Stimulated activated CD4-positive, alpha-beta T cell treated with anti-CD3 and anti-CD28 coated beads, Interleukin-1b, Interleukin-23, amount 100 ng/mL, for 4 hours (primary cell): ENCODE data around the gene SLC25A43.
"Not testable (repeated sequence)": the region's sequence is repeated elsewhere in the genome, so short reads cannot be mapped to it uniquely, and the experiment has no call there.

Source experiments
- DNase-seq, 2 donors: peaks; one replicate each; pipeline ENCODE4 v3.0.0-alpha.2; 2020; ENCODE audit warnings: low read depth in 2 of 2

Gene SLC25A43

DNA sequence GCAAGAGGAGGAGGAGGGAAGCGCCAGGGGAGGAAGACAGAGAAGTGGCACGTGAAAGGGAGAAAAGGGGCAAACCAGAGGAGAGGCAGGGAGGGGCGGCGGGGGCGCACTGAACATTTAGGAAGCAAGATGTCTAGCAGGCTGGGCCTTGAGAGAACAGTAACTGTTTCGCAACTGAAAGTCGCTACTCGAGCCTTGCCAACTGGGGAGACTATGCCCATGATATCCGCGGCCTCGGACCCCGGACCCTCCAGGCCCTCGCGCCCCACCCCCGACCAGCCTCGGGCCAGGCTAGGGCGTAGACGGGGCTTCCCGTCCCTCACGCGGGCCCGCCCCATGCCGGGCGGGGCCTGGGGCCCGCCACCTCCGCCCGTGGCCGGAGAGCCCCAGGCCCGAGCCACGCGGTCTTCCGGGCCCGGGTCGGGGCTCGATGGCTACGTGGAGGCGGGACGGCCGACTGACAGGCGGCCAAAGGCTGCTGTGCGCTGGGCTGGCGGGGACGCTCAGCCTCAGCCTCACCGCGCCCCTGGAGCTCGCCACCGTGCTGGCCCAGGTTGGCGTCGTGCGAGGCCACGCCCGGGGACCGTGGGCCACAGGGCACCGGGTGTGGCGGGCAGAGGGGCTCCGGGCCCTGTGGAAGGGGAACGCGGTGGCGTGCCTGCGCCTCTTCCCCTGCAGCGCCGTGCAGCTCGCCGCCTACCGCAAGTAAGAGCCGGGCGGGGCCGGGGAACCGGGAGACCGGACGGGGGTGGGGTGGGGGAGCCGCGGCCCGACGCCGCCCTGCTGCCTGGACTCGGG lies at the start of gene SLC25A43:
TSS of gene SLC25A43 (plus strand) at position 363 of the 798 bp plus-strand sequence. CDS start at position 431, 68 bp downstream.
- DNase-seq, result peak in 1 of 2 donors; percentile 19

DNA sequence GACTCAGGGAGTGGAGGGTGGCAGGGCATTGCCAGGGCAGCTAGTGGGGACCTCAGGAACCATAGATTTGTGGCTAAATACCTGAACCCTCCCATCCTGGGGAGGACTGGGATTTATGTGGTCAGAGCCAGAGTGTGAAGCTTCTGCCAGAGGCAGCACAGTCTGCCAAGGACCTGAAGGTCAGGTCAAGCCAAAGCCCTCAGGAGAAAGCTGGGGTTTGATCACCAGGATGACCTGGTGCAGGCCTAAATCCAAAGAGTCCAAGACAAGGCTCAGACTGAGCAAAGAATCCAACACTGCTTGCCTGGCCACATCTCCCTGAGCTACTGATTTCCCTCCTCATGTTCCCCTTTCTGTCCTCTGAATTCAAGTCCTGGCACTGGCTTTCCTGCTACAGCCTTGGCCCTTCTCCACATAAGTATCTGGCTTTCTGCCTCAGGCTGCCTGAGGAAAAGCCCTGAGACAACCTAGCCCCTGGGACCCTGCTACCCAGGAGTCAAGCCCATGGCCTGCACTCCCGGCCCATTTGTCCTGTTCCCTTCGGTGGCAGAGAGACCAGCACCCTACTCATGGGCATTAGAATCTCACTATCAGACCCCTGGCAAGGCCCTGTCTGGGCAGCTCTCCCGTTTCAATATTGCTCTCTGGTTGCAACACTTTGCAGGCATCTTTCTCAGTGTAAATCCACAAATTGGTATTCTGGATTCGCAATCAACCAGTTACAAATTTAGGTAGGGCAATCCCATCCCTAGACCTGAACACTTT lies 39.3 kb upstream of the SLC25A43 start:
- no peak for DNase-seq

DNA sequence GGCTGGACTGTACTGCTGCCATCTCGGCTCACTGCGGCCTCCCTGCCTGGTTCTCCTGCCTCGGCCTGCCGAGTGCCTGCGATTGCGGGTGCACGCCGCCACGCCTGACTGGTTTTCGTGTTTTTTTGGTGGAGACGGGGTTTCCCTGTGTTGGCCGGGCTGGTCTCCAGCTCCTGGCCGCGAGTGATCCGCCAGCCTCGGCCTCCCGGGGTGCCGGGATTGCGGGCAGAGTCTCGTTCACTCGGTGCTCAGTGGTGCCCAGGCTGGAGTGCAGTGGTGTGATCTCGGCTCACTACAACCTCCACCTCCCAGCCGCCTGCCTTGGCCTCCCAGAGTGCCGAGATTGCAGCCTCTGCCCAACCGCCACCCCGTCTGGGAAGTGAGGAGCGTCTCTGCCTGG lies 37.7 kb upstream of the SLC25A43 start:
- not testable (repeated sequence) for DNase-seq

DNA sequence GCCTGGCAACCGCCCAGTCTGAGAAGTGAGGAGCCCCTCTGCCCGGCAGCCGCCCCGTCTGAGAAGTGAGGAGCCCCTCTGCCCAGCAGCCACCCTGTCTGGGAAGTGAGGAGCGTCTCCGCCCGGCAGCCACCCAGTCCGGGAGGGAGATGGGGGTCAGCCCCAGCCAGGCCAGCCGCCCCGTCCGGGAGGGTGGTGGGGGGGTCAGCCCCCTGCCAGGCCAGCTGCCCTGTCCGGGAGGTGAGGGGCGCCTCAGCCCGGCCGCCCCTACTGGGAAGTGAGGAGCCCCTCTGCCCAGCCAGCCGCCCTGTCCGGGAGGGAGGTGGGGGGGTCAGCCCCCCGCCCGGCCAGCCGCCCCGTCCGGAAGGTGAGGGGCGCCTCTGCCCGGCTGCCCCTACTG lies 37.1 kb upstream of the SLC25A43 start:
- not testable (repeated sequence) for DNase-seq

DNA sequence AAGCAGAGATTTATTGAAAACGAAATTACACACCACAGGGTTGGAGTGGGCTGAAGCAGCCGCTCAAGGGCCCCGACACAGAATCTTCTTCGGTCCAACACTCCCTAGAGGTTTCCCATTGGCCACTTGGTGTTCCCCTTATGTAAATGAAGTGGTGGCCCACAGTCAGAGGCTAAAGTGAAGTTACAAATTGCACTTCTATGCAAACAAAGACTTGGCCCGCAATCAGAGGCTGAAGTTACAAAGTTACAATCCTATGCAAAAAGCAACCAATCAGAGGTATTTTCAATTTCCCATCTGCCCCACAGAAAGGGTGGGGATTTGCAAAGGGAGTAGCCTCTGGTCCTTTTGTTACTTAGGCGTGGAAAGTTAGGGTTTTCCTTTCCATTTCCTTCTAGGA lies 35.7 kb upstream of the SLC25A43 start:
- no peak for DNase-seq

DNA sequence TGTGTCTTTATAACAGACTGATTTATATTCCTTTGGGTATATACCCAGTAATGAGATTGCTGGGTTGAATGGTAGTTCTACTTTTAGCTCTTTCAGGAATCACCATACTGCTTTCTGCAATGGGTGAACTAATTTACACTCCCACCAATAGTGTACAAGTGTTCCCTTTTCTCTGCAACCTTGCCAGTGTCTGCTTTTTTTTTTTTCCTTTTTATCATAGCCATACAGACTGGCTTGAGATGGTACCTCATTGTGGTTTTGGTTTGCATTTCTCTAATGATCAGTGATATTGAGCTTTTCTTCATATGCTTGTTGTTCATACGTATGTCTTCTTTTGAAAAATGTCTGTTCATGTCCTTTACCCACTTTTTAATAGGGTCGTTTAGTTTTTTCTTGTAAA lies 27.3 kb upstream of the SLC25A43 start:
- not testable (repeated sequence) for DNase-seq

DNA sequence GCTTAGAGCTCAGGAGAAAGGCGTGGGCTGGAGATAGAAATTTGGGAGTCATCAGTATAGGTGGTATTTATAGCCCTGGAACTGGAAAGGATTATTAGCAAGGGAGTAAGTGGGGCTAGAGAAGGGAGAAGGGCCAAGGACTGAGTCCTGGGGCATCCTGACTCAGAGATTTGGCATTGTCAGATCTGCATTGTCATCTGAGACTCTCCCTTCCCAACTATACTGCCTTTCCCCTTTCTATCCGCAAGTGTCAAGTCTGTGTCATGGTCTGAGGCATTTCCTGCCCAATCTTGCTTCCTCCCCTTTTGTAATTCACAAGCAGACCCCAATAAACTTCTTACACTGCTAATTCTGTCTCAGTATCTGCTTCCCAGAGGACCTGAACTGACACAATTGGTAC lies 24.4 kb upstream of the SLC25A43 start:
- no peak for DNase-seq

DNA sequence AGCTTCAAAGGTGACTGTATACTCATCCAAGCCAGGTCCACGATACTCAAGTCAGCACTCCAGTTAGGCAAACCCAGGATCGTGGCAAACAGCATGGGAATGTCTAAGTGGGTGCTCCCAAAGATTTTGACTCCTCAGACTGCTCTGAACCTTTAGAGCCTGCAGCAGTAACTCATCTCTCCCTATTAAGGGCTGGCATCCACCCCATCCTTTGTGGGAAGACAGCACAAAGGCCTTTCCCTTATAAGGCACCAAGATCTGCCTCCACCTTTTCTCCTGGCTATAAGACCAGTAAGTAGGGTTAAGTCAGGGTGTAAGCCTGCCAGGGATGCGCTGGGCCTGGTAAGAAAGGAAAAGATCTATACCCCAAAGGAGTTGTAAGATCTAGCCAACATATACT lies 23.6 kb upstream of the SLC25A43 start:
- DNase-seq, result no peak

DNA sequence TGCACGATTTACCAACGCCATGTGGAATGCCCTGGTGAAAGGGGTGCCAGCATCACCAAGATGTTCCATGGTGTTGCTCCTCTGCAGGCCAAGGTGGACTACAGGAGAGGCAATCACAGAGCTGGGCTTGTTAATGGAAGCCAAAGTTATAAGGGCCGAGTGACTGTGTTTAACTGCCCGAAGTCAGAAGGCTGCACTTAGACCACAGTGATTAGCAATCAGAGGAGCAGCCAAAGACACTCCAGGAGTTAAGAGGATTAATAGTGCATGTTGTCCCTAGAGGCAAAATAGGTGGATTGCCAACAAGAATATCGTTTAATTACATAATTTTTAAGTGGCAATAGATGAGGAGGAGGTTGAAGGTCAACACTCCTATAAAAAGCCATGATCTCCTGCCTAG lies 22.8 kb upstream of the SLC25A43 start:
- DNase-seq, result no peak

DNA sequence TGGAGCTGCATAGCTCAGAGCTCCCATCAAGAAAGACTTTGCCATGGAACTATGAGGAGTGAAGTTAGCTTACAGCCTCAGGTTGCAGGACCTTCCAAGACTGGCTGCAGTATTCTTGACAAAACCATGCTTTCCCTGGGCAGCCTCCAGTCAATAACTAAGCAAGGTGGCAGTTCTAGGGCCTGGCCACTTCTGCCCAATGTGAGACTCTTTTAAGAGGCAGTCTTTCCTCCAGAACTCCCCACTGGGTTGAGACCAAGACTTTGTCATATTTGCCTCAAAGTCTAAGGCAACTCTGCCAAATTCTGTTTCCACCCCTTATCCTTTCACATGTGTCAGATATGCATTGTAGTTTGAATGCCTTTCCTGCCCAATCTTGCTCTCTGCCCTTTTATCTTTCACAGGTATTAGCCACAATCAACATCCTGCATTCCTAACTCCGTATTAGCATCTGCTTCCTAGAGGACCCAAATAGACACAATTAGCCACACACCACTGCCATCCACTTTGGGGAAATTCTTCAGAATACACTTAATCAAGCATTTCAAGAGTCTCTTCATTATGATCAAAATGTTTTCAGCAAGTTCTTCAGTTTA lies 17.7 kb upstream of the SLC25A43 start:
- no peak for DNase-seq

DNA sequence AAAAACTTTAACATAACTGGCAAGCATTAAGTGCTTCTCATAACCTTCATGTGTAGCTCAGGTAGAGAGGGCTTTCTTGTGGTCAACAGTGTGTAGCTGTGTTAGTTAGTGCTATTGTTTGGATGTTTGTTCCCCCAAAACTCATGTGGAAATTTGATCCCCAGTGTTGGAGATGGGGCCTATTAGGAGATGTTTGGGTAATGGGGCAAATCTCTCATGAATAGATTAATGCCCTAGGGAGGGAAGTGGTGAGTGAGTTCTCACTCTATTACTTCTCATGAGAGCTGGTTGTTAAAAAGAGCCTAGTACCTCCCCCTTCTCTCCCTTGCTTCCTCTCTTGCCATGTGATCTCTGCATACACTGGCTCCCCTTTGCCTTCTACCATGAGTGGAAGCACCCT lies 16.5 kb upstream of the SLC25A43 start:
- no peak for DNase-seq

DNA sequence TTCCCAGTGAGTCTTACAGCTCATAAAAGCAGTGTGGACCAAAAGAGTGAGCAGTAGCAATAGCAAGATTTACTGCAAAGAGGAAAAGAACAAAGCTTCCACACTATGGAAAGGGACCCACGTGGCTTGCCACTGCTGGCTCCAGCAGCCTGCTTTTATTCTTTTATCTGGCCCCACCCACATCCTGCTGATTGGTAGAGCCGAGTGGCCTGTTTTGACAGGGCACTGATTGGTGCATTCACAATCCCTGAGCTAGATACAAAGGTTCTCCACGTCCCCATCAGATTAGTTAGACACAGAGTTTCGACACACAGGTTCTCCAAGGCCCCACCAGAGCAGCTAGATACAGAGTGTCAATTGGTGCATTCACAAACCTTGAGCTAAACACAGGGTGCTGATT lies 12.5 kb upstream of the SLC25A43 start:
- DNase-seq, result not testable (repeated sequence)

DNA sequence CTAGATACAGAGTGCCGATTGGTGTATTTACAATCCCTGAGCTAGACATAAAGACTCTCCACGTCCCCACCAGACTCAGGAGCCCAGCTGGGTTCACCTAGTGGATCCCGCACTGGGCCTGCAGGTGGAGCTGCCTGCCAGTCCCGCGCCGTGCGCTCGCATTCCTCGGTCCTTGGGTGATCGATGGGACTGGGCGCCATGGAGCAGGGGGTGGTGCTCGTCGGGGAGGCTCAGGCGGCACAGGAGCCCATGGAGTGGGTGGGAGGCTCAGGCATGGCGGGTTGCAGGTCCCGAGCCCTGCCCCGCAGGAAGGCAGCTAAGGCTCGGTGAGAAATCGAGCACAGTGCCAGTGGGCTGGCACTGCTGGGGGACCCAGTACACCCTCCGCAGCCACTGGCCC lies 11.7 kb upstream of the SLC25A43 start:
- not testable (repeated sequence) for DNase-seq

DNA sequence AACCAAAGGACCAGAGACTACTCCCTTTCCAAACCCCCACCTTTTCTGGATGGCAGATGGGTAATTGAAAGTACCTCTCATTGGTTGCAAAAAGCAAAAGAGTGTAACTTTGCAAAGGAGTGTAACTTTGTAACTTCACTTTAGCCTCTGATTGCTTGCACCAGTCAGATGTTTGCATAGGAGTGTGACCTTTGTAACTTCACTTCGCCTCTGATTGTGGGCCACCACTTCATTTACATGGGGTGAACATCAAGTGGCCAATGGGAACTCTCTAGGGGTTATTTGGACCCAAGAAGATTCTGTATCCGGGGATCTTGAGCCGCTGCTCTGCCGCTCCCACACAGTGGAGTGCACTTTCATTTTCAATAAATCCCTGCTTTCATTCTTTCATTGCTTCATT lies 9.9 kb upstream of the SLC25A43 start:
- DNase-seq, result no peak

DNA sequence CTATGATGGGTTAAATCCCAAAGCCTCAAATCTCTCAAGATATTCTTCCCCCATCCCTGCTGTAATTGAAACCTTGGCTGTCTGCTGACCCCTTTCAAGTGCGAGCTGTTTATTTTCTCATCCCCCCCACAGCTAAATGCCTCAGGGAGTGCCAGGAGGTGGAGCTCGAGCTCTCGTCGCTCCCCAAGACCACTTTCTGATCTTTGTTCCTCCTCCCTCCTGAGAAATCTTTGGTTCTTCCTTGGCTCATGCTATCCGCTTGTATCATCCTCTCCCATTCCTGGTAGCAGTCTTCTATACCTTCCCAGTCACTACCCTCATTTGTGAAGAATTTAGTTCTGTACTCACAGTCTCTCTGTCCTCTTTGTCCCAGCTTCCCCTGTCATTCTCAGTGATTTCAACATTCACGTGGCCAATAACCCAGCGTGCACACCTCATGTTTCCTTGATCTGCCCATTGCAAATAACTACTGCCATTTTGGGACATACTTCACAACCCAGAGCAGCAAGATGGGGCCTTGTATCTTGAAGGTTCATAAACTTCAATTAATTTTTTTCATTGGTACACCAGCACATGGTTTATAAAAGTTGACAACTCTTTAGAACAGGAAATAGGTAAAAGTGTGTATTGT lies 9.2 kb upstream of the SLC25A43 start:
- DNase-seq, result no peak

DNA sequence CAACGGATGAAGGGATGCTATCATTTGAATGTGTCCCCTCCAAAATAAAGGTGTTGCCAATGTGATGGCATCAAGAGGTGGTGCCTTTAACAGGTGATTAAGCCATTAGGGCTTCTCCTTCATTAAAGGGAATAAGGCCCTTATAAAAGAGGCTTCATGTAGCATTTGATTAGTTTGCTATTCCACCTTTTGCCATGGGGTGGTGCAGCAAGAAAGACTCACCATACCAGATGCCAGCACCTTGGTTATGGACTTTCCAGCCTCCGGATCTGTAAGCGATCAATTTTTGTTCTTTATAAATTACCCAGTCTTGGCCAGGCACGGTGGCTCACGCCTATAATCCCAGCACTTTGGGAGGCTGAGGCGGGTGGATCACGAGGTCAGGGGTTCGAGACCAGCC lies 7.9 kb upstream of the SLC25A43 start:
- DNase-seq, result no peak

DNA sequence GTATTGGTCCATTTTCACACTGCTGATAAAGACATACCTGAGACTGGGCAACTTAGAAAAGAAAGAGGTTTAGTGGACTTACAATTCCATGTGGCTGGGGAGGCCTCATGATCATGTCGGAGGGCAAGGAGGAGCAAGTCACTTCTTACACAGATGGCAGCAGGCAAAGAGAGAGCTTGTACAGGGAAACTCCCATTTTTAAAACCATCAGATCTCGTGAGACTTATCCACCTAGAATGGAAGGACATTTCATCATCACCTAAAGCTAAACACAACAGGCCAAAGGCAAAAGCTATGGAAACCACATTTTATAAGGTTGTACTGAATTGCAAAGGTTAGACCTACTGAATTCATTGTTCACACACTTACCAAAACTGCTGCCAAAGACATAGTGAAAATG lies 6.0 kb upstream of the SLC25A43 start:
- DNase-seq, result no peak

DNA sequence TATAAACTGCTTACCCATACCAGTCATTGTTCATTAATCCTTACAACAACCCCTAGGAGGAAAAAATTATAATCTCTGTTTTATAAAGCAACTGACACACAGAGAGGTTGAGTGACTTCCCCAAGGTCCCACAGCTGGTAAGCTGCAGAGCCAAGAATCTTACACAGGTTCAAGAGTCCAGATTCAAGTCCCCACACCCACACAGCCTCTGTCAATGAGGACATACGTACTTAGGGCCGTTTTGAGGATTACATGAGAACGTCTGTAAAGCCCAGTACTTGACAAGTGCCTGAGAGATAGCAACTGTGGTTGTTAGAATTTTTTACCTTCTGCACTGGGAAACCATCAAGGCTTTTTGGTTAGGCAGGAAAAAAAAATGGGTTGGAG lies 556 bp upstream of the SLC25A43 start:
- DNase-seq, result no peak

DNA sequence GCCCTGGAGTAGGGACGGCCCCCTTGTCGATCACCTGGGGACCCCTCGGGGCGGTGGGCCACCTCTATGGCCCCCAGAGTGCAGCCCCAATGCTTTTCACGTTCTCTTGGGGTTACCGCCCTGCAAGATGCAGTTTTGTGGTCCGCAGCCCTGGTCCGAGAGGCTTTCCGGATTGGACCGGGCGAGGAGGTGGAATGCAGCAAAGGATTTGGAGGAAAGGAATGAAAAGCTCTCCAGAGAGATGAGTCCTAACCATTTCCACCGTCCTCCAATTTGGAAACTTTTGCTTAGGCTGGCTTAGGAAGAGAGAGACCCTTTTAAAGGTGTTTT lies 601 bp downstream of the SLC25A43 start:
- DNase-seq, result no peak

DNA sequence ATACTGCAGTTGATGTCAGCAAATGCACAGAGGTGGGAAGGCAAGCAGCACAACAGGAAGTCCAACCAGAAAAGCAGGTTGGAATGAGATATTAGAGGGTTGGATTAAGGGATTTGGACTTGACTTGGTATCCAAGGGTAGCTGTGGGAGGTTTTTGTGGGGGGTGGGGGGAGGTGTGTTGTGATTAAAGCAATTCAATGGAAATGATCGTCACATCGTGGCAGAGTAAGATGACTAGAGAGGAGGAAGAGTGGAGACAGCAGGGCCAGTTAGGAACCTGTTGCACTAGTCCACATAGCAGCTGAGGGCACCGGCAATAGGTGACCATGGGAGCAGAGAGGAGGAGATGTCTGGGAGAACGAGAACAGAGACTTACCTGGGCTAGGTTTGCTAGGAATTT lies 2.4 kb downstream of the SLC25A43 start:
- no peak for DNase-seq

DNA sequence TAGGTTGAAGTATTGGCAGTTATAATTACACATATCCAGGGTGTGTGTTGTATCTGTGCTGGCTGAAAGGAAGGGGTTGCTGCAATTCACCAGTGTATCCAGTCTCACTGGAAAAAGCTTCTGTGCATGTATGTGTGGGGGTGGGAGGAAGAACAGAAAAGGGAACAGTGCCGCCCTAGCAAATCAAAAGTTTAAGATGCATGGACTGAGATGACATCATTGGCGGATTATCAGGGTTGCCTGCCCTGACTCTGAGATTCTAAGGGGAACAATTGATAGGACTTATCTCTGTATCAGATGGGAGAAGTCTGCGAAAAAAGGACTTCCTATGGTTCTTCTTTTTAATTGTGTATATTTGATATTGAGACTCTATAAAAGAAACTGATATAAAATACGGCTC lies 3.5 kb downstream of the SLC25A43 start:
- no peak for DNase-seq

DNA sequence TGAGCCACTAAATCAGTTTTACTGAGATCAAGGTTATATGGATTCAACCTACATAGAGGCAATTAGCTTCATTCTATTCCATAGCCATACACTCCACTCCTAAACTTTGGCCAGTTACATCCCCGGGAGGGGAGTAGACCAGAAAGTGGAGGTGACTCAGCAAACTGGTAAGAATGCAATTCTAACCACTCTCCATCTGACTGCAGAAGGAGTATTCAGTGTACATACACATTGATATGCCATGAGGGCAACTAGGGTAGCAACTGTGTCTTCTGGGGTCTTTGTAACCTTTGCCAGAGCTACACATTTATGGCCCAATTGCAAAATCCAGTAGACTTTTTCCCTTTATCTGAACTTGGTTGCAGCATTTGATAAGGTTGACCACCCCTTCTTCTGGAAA lies 7.6 kb downstream of the SLC25A43 start:
- DNase-seq, result no peak

DNA sequence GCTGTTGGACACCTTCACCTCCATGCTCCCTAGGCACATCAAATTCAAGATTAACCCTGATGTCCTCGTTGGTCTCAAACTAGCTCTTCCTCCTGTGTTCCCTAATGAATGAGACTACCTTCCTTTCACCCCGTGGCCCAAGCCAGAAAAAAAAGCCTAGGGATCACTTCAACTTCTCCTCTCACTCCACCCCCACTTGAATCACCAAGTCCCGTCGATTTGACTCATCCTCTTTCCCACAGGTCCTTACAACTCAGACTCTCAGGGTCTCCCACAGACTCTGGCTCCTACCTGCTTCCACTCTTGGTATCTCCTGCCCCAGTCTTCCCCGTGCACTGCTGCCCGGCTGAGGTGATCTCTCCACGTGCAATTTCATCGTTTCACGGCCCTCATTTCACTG lies 8.5 kb downstream of the SLC25A43 start:
- no peak for DNase-seq
